H9 (cell line): ENCODE results near the gene KRTAP5-10. TPM values are rescaled to one million over a fixed set of nuclear protein-coding genes. Genes with fewer than 3 reads are reported as not detected.
"Not testable (repeated sequence)": the region's sequence is repeated elsewhere in the genome, so short reads cannot be mapped to it uniquely, and the experiment has no call there.

ENCODE experiments used
- DNase-seq: peaks from one replicate; pipeline ENCODE4 v3.0.0-alpha.2; 2017
- H2AFZ ChIP-seq: one replicate; pipeline ENCODE4 v1.6.1; 2013; ENCODE audit warnings: mild to moderate bottlenecking, low read length, control low read depth, moderate library complexity
- H2AK5ac ChIP-seq: 2 replicates; pipeline ENCODE4 v1.6.1; 2013; ENCODE audit warnings: low read length, control low read depth, mixed read lengths; ENCODE audit not compliant: insufficient read length
- H2BK120ac ChIP-seq: one replicate; pipeline ENCODE4 v1.6.1; 2013; ENCODE audit warnings: low read depth, mild to moderate bottlenecking, low read length, control low read depth, inconsistent platforms; ENCODE audit not compliant: poor library complexity, severe bottlenecking
- H2BK12ac ChIP-seq: 2 replicates; pipeline ENCODE4 v1.6.1; 2013; ENCODE audit warnings: low read length, control low read depth, mixed read lengths, low read depth; ENCODE audit not compliant: insufficient read length
- H2BK15ac ChIP-seq: 2 replicates; pipeline ENCODE4 v1.6.1; 2013; ENCODE audit warnings: low read depth, low read length, control low read depth
- H2BK20ac ChIP-seq: one replicate; pipeline ENCODE4 v1.6.1; 2013; ENCODE audit warnings: low read depth, mild to moderate bottlenecking, low read length, control low read depth, inconsistent platforms; ENCODE audit not compliant: poor library complexity, severe bottlenecking
- H2BK5ac ChIP-seq: 2 replicates; pipeline ENCODE4 v1.6.1; 2013; ENCODE audit warnings: low read length, control low read depth, mixed read lengths; ENCODE audit not compliant: insufficient read length
- H3K14ac ChIP-seq: 2 replicates; pipeline ENCODE4 v1.6.1; 2013; ENCODE audit warnings: low read length, control low read depth; ENCODE audit not compliant: insufficient read depth
- H3K18ac ChIP-seq: 2 replicates; pipeline ENCODE4 v1.6.1; 2013; ENCODE audit warnings: low read depth, mild to moderate bottlenecking, mixed read lengths, low read length, control low read depth; ENCODE audit not compliant: insufficient read length
- H3K23ac ChIP-seq: 2 replicates; pipeline ENCODE4 v1.6.1; 2013; ENCODE audit warnings: low read length, control low read depth, mixed read lengths, low read depth; ENCODE audit not compliant: insufficient read length
- H3K23me2 ChIP-seq: 2 replicates; pipeline ENCODE4 v1.6.1; 2013; ENCODE audit warnings: low read depth, mild to moderate bottlenecking, mixed read lengths, low read length, control low read depth; ENCODE audit not compliant: insufficient read length, poor library complexity, severe bottlenecking
- H3K27ac ChIP-seq: 2 replicates; pipeline ENCODE4 v1.5.1; 2013; ENCODE audit warnings: low read length, control low read depth, mixed read lengths, low read depth; ENCODE audit not compliant: insufficient read length
- H3K27me3 ChIP-seq: 2 replicates; pipeline ENCODE4 v1.6.1; 2013; ENCODE audit warnings: low read length, control low read depth, inconsistent platforms; ENCODE audit not compliant: insufficient read depth
- H3K4ac ChIP-seq: 2 replicates; pipeline ENCODE4 v1.6.1; 2013; ENCODE audit warnings: low read depth, mild to moderate bottlenecking, control low read depth, inconsistent platforms, low read length, moderate library complexity
- H3K4me1 ChIP-seq: 2 replicates; pipeline ENCODE4 v1.6.1; 2013; ENCODE audit warnings: low read length, control low read depth, inconsistent platforms; ENCODE audit not compliant: insufficient read depth
- H3K4me2 ChIP-seq: 2 replicates; pipeline ENCODE4 v1.6.1; 2013; ENCODE audit warnings: low read length, control low read depth, mixed read lengths; ENCODE audit not compliant: insufficient read length, insufficient read depth
- H3K56ac ChIP-seq: 2 replicates; pipeline ENCODE4 v1.6.1; 2013; ENCODE audit warnings: low read depth, mild to moderate bottlenecking, mixed read lengths, low read length, control low read depth; ENCODE audit not compliant: insufficient read length
- H3K79me1 ChIP-seq: 2 replicates; pipeline ENCODE4 v1.6.1; 2013; ENCODE audit warnings: low read depth, mild to moderate bottlenecking, moderate library complexity, low read length, control low read depth, inconsistent platforms; ENCODE audit not compliant: insufficient read depth, poor library complexity, severe bottlenecking
- H3K79me2 ChIP-seq: 2 replicates; pipeline ENCODE4 v1.6.1; 2013; ENCODE audit warnings: low read length, control low read depth, inconsistent platforms; ENCODE audit not compliant: insufficient read depth
- H3K9ac ChIP-seq: 2 replicates; pipeline ENCODE4 v1.6.1; 2013; ENCODE audit warnings: low read length, control low read depth, mixed read lengths; ENCODE audit not compliant: insufficient read length; ENCODE audit errors: extremely low read depth
- H3K9me3 ChIP-seq: one replicate; pipeline ENCODE4 v1.6.1; 2013; ENCODE audit warnings: low read depth, low read length, inconsistent platforms; ENCODE audit not compliant: control insufficient read depth
- H3T11ph ChIP-seq: one replicate; pipeline ENCODE4 v1.6.1; 2013; ENCODE audit warnings: mild to moderate bottlenecking, low read length, control low read depth, inconsistent platforms
- H4K20me1 ChIP-seq: one replicate; pipeline ENCODE4 v1.6.1; 2013; ENCODE audit not compliant: control insufficient read depth, insufficient read length, insufficient read depth
- H4K5ac ChIP-seq: 2 replicates; pipeline ENCODE4 v1.6.1; 2013; ENCODE audit warnings: low read depth, mild to moderate bottlenecking, mixed read lengths, low read length, control low read depth; ENCODE audit not compliant: insufficient read length
- H4K8ac ChIP-seq: replicated peaks from 2 replicates; pipeline ENCODE4 v1.6.1; 2013; ENCODE audit warnings: low read length, control low read depth, mixed read lengths, low read depth; ENCODE audit not compliant: insufficient read length
- H4K91ac ChIP-seq: 2 replicates; pipeline ENCODE4 v1.6.1; 2013; ENCODE audit warnings: low read depth, mild to moderate bottlenecking, moderate library complexity, mixed read lengths, low read length, control low read depth; ENCODE audit not compliant: insufficient read length
- H3K27ac Mint-ChIP-seq, 3 experiments: 2 replicates in 2 of 3; 3 replicates in 1 of 3; pipeline ENCODE4 v1.8.0; 2020 to 2021; ENCODE audit warnings: mixed read lengths in 3 of 3, mild to moderate bottlenecking in 1 of 3, moderate library complexity in 1 of 3
- H3K27me3 Mint-ChIP-seq: 2 replicates; pipeline ENCODE4 v1.8.0; 2021; ENCODE audit warnings: low read depth, mild to moderate bottlenecking, moderate library complexity, mixed read lengths
- H3K36me3 Mint-ChIP-seq, 3 experiments: 2 replicates in 2 of 3; 3 replicates in 1 of 3; pipeline ENCODE4 v1.8.0; 2020 to 2021; ENCODE audit warnings: low read depth in 3 of 3, mixed read lengths in 3 of 3; ENCODE audit not compliant: insufficient read depth in 1 of 3
- H3K4me1 Mint-ChIP-seq, 2 experiments: 2 replicates each; pipeline ENCODE4 v1.8.0; 2020; ENCODE audit warnings: mixed read lengths in 2 of 2
- H3K4me3 Mint-ChIP-seq, 2 experiments: 2 replicates in 1 of 2; 3 replicates in 1 of 2; pipeline ENCODE4 v1.8.0; 2020 to 2021; ENCODE audit warnings: mild to moderate bottlenecking in 2 of 2, mixed read lengths in 2 of 2, moderate library complexity in 1 of 2
- H3K9me3 Mint-ChIP-seq, 2 experiments: 2 replicates in 1 of 2; 3 replicates in 1 of 2; pipeline ENCODE4 v1.8.0; 2020; ENCODE audit warnings: mild to moderate bottlenecking in 2 of 2, mixed read lengths in 2 of 2, moderate library complexity in 1 of 2
- WGBS: extraction: QIAGEN DNeasy Blood & Tissue Kit; methylation state at CpG from one replicate; pipeline ENCODE4 v1.1.7; 2013; ENCODE audit warnings: missing lambda C conversion rate, low lambda C conversion rate, mixed read lengths; ENCODE audit not compliant: insufficient read length; ENCODE audit errors: extremely low coverage; 5-methylcytosine and 5-hydroxymethylcytosine counted together
- total RNA-seq: library from RNA; stranded (reverse); gene quantifications from 2 replicates; pipeline ENCODE4 v1.2.1, GENCODE V29; 2021

Gene KRTAP5-10
- total RNA-seq, 1 experiment from 2014 or later, result not detected

DNA sequence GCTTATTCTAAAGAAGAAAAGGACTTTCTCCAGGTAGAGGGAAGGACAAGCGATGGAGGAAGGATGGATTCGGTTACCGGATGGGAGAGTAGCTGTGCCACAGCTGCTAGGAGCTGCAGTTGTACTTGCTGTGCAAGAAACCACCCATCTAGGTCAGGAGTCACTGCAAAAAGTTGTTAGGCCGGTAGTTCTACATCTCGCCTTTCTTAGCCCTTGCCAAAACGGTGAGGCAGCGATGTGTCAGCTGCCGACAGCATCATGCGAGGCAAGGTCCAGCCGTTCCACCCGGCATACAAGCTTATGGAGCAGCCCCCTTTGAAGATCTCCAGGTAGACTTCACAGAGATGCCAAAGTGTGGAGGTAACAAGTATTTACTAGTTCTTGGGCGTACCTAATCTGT, 49.6 kb downstream of the KRTAP5-10 start:
- H3K4me2 ChIP-seq, H3K27ac ChIP-seq, H4K91ac ChIP-seq, H2BK120ac ChIP-seq, H2AFZ ChIP-seq, H2AK5ac ChIP-seq, H3K4me1 ChIP-seq, H3K9me3 Mint-ChIP-seq, H4K20me1 ChIP-seq, H3K79me2 ChIP-seq, H4K8ac ChIP-seq, H2BK15ac ChIP-seq, H2BK12ac ChIP-seq, H3K36me3 Mint-ChIP-seq, H3K4ac ChIP-seq, DNase-seq, H3K4me1 Mint-ChIP-seq, H2BK20ac ChIP-seq, H3K27me3 ChIP-seq, H3K14ac ChIP-seq, H3K27ac Mint-ChIP-seq, H3K9ac ChIP-seq, H4K5ac ChIP-seq, H2BK5ac ChIP-seq, H3K9me3 ChIP-seq, H3T11ph ChIP-seq, H3K4me3 Mint-ChIP-seq, H3K56ac ChIP-seq, H3K18ac ChIP-seq, H3K23ac ChIP-seq, H3K23me2 ChIP-seq, H3K79me1 ChIP-seq: not testable (repeated sequence)
- no CpG with 5 or more reads among the region's 12 CpGs for WGBS
- peaks cover 34% of the 10 kb centered on the region for H3K27me3 Mint-ChIP-seq

Other genes starting within 250 kb of the KRTAP5-10 start
- gene DHCR7, start 117.2 kb upstream of the KRTAP5-10 start, total RNA-seq, result 117 and 124 TPM in 2 replicates
- 42.0 and 44.2 TPM in 2 replicates for gene NADSYN1, start 112.4 kb upstream of the KRTAP5-10 start, total RNA-seq
- not detected in 2 replicates for gene KRTAP5-7, start 38.3 kb upstream of the KRTAP5-10 start, total RNA-seq
- not detected in 2 replicates for gene KRTAP5-8, start 27.5 kb upstream of the KRTAP5-10 start, total RNA-seq
- not detected in 2 replicates for gene KRTAP5-9, start 17.1 kb upstream of the KRTAP5-10 start, total RNA-seq
- not detected in 2 replicates for gene KRTAP5-11, start 17.3 kb downstream of the KRTAP5-10 start, total RNA-seq